ENCODE results near the gene ITPR3. TPM values are rescaled to one million over a fixed set of nuclear protein-coding genes. Genes with fewer than 3 reads are reported as not detected.

ITPR3 gene
- total and polyA plus RNA-seq, 8 donors: 14.1 to 149 (median 65.6) TPM

GRCh38 chr6:33610779-33611732, 10.1 kb upstream of the ITPR3 start:
- intact Hi-C loops (cut with DNase I; ENCODE audit: low total_unique reads): no loop called here
- H3K36me3 ChIP-seq: no peaks in the 10 kb centered on the region
- WGBS, 5 donors: 48 to 65% (median 52%) methylated on average over 21 to 22 of the region's 22 CpGs
- no peak overlapping the region for H3K4me3 ChIP-seq
- no peak for TF ChIP-seq EP300 (IDR thresholded peaks at IDR 0.05)
- TF ChIP-seq CTCF (IDR thresholded peaks at IDR 0.05): no peak
- TF ChIP-seq POLR2AphosphoS5 (IDR thresholded peaks at IDR 0.05): peak in 2 of 3 donors; percentile 30 to 42
- no peak for TF ChIP-seq POLR2A (IDR thresholded peaks at IDR 0.05)
- no peaks in the 10 kb centered on the region for H3K27me3 ChIP-seq
- peak overlapping the region; percentile 33 to 67 (median 59) for H3K27ac ChIP-seq
- H3K4me1 ChIP-seq: peaks cover 8 to 55% (median 23%) of the 10 kb centered on the region in 4 donors
- peak; percentile 78 to 88 for DNase-seq
- no peaks in the 10 kb centered on the region for H3K9me3 ChIP-seq

- Histone ChIP-seq H3K4me3 (no peak overlapping the region), H3K4me1 (peaks cover 8 to 37% (median 23%) of the 10 kb centered on the region in 4 donors), H3K27ac (peak overlapping the region in 4 of 5 donors; percentile 25 to 42 (median 32)), H3K36me3 (no peaks in the 10 kb centered on the region), H3K9me3 (no peaks in the 10 kb centered on the region), H3K27me3 (no peaks in the 10 kb centered on the region)
- no peak for TF ChIP-seq POLR2A (IDR thresholded peaks at IDR 0.05)
- no peak for TF ChIP-seq EP300 (IDR thresholded peaks at IDR 0.05)
- no peak for TF ChIP-seq POLR2AphosphoS5 (IDR thresholded peaks at IDR 0.05)
- no peak for TF ChIP-seq CTCF (IDR thresholded peaks at IDR 0.05)
- WGBS, 5 donors: 70 to 80% (median 72%) methylated on average over 8 of the region's 8 CpGs
- intact Hi-C loops (cut with DNase I; ENCODE audit: low total_unique reads): no loop called here
- DNase-seq: peak in 1 of 2 donors; percentile 71
Observed at GRCh38 chr6:33613146-33613794, 7.9 kb upstream of the ITPR3 start.

- WGBS, 5 donors: 46 to 63% (median 58%) methylated on average over 2 to 10 of the region's 10 CpGs
- H3K36me3 ChIP-seq: no peaks in the 10 kb centered on the region
- peak overlapping the region in 4 of 5 donors; percentile 20 to 42 (median 28) for H3K27ac ChIP-seq
- no peak overlapping the region for H3K4me3 ChIP-seq
- peak in 1 of 2 donors; percentile 49 for DNase-seq
- H3K9me3 ChIP-seq: no peaks in the 10 kb centered on the region
- peaks cover 8 to 33% (median 23%) of the 10 kb centered on the region in 4 donors for H3K4me1 ChIP-seq
- intact Hi-C loops (cut with DNase I; ENCODE audit: low total_unique reads): no loop called here
- H3K27me3 ChIP-seq: no peaks in the 10 kb centered on the region
- TF ChIP-seq EP300 (IDR thresholded peaks at IDR 0.05) (no peak), POLR2AphosphoS5 (IDR thresholded peaks at IDR 0.05) (peak in 1 of 3 donors; percentile 9)
Observed at GRCh38 chr6:33613795-33614168, 7.3 kb upstream of the ITPR3 start.

GRCh38 chr6:33616113-33616512, 5.0 kb upstream of the ITPR3 start:
- Histone ChIP-seq H3K27ac (no peak overlapping the region), H3K36me3 (no peaks in the 10 kb centered on the region), H3K9me3 (no peaks in the 10 kb centered on the region), H3K27me3 (peaks cover 0 to 5% (median 0%) of the 10 kb centered on the region in 3 donors), H3K4me1 (peaks cover 4 to 31% (median 12%) of the 10 kb centered on the region in 4 donors), H3K4me3 (no peak overlapping the region)
- TF ChIP-seq POLR2AphosphoS5 (IDR thresholded peaks at IDR 0.05) (no peak), POLR2A (IDR thresholded peaks at IDR 0.05) (no peak), EP300 (IDR thresholded peaks at IDR 0.05) (no peak), CTCF (IDR thresholded peaks at IDR 0.05) (no peak)
- intact Hi-C loops (cut with DNase I; ENCODE audit: low total_unique reads): no loop called here
- 79 to 84% (median 80%) methylated on average over 2 of the region's 2 CpGs; no CpG with 5 or more reads in 2 of the 5 donors for WGBS, 5 donors
- no peak for DNase-seq
